Activated CD4-positive, alpha-beta T cell treated with anti-CD3 and anti-CD28 coated beads, Interleukin-2, amount 10 ng/mL, durations not matched to agents 7 days and 5 days (primary cell): ENCODE data around the gene PCDHA1. TPM values are rescaled to one million over a fixed set of nuclear protein-coding genes. Genes with fewer than 3 reads are reported as not detected.

Experiments used
- CTCF ChIA-PET: fragments of 350-600 bp; sonication (Branson Sonifier 250); formaldehyde crosslinking; loops from one replicate; lab custom pipeline; 2021; ENCODE audit warnings: antibody characterized with exemption; lab: Charles Lee
- POLR2A ChIA-PET: fragments of 350-600 bp; sonication (Branson Sonifier 250); formaldehyde crosslinking; loops from one replicate; lab custom pipeline; 2021; ENCODE audit warnings: antibody characterized with exemption; lab: Charles Lee
- DNase-seq: peaks from one replicate; pipeline ENCODE4 v3.0.0-alpha.2; 2020
- H3K27ac Mint-ChIP-seq: one replicate; pipeline ENCODE4 v1.8.0; 2021; ENCODE audit warnings: mild to moderate bottlenecking, moderate library complexity, mixed read lengths
- H3K27me3 Mint-ChIP-seq: one replicate; pipeline ENCODE4 v1.8.0; 2021; ENCODE audit warnings: mixed read lengths
- H3K36me3 Mint-ChIP-seq: one replicate; pipeline ENCODE4 v1.8.0; 2021; ENCODE audit warnings: low read depth, mixed read lengths
- H3K4me1 Mint-ChIP-seq: one replicate; pipeline ENCODE4 v1.8.0; 2021; ENCODE audit warnings: mixed read lengths
- H3K4me3 Mint-ChIP-seq: one replicate; pipeline ENCODE4 v1.8.0; 2021; ENCODE audit warnings: mild to moderate bottlenecking, moderate library complexity, mixed read lengths
- H3K9me3 Mint-ChIP-seq: one replicate; pipeline ENCODE4 v1.8.0; 2021; ENCODE audit warnings: mixed read lengths
- total RNA-seq, 2 experiments: library from RNA; stranded (reverse); gene quantifications; one replicate each; pipeline ENCODE4 v1.2.3, GENCODE V29; 2021

Gene PCDHA1
- total RNA-seq, 2 experiments from 2014 or later: not detected

- ChIA-PET CTCF (no interaction called here), POLR2A (no interaction called here)
- H3K4me3 Mint-ChIP-seq: no peak overlapping the region
- peaks cover 19% of the 10 kb centered on the region for H3K27me3 Mint-ChIP-seq
- H3K4me1 Mint-ChIP-seq: no peaks in the 10 kb centered on the region
- H3K27ac Mint-ChIP-seq: no peak overlapping the region
- peaks cover 3% of the 10 kb centered on the region for H3K9me3 Mint-ChIP-seq
- no peaks in the 10 kb centered on the region for H3K36me3 Mint-ChIP-seq
- no peak for DNase-seq
Observed at GRCh38 chr5:141002605-141002965, 216.6 kb downstream of the PCDHA1 start.

DNA sequence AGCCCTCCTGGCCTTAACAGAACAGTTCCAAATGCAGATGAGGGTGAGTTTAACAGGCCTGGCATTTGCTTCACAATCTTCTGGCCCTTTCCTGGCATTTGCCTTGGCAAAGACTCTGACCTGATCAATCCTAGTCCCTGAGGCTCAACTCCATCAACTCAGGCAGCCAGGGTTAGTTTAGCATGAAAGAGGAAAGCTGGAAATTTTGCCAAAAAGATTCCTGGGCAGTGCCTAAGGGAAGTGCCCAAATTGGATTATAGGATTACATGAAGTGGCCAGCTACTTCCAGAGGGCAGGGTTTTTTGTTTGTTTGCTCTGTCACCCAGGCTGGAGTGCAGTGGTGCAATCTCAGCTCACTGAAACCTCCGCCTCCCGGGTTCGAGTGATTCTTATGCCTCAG lies 217.1 kb downstream of the PCDHA1 start:
- ChIA-PET POLR2A (no interaction called here), CTCF (no interaction called here)
- H3K36me3 Mint-ChIP-seq: no peaks in the 10 kb centered on the region
- peaks cover 3% of the 10 kb centered on the region for H3K9me3 Mint-ChIP-seq
- peaks cover 17% of the 10 kb centered on the region for H3K27me3 Mint-ChIP-seq
- DNase-seq: no peak
- H3K4me1 Mint-ChIP-seq: no peaks in the 10 kb centered on the region
- no peak overlapping the region for H3K27ac Mint-ChIP-seq
- H3K4me3 Mint-ChIP-seq: no peak overlapping the region

DNA sequence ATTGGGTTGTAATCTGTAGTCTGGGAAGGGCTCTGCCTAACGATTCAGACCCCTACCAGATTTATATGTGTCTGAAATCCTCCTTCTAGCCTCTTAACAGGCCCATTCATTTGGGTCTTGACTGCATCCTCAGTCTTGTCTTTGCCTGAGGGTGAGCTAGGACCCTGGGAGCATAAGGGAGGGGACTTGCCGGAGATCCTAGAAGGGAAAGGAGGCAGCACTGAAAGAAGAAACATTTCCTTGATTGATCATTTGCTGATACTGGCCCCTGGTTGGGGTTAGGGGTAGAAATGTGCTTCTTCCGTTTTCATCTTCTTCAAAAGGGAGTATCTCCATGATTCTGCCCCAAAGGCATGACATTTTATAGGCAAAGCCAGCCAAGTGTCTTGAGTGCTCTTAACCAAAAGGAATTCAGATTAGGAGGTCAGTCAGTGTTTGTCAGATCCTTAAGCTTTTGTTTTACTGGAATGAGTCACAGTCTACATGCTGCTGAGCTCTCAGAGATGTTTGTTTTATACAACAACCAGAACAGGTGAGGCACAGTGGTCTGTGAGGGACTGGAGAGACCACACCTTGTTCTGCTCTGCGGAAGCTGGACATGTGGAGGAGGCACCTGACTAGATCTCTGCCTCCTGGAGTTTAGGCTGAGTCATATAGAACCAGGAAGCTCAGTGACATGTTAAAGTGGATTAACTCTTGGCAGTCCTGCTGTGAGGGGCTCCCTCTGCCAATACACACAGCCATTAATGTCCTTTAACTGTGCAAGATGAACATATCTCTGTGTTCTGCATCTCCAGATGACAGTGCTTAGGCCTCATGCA lies 218.1 kb downstream of the PCDHA1 start:
- ChIA-PET POLR2A (no interaction called here), CTCF (no interaction called here)
- Mint-ChIP-seq H3K27me3 (peaks cover 17% of the 10 kb centered on the region), H3K4me1 (no peaks in the 10 kb centered on the region), H3K9me3 (peaks cover 3% of the 10 kb centered on the region), H3K4me3 (no peak overlapping the region), H3K27ac (no peak overlapping the region), H3K36me3 (no peaks in the 10 kb centered on the region)
- no peak for DNase-seq

DNA sequence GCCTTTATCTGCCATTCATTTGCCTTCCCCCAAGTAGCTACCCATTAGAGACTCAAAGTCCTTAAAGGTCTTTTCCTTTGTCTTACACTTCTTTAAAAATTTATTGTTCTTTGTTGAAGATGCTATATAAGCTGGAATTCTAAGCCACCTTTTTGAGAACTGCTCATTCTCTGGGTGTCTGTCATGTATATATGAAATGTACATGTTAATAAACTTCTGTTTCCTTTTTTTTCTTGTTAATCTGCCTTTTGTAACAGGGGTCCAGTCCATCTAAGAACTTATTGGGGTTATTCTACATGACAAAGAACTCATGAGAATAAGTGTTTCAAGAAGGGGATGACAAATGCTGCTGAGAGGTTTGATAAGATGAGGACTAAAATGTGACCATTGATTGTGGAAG lies 221.9 kb downstream of the PCDHA1 start:
- H3K36me3 Mint-ChIP-seq: no peaks in the 10 kb centered on the region
- H3K9me3 Mint-ChIP-seq: no peaks in the 10 kb centered on the region
- POLR2A ChIA-PET: interaction anchor here (0.6 kb wide), 1 partner anchor 13 kb away, joined by 3 read pairs; no protein-coding TSS in a partner anchor
- H3K27me3 Mint-ChIP-seq: no peaks in the 10 kb centered on the region
- no peaks in the 10 kb centered on the region for H3K4me1 Mint-ChIP-seq
- H3K4me3 Mint-ChIP-seq: no peak overlapping the region
- H3K27ac Mint-ChIP-seq: no peak overlapping the region
- no peak for DNase-seq
- CTCF ChIA-PET: interaction anchor here (0.7 kb wide), 1 partner anchor 15 kb away, joined by 3 read pairs; no protein-coding TSS in a partner anchor

DNA sequence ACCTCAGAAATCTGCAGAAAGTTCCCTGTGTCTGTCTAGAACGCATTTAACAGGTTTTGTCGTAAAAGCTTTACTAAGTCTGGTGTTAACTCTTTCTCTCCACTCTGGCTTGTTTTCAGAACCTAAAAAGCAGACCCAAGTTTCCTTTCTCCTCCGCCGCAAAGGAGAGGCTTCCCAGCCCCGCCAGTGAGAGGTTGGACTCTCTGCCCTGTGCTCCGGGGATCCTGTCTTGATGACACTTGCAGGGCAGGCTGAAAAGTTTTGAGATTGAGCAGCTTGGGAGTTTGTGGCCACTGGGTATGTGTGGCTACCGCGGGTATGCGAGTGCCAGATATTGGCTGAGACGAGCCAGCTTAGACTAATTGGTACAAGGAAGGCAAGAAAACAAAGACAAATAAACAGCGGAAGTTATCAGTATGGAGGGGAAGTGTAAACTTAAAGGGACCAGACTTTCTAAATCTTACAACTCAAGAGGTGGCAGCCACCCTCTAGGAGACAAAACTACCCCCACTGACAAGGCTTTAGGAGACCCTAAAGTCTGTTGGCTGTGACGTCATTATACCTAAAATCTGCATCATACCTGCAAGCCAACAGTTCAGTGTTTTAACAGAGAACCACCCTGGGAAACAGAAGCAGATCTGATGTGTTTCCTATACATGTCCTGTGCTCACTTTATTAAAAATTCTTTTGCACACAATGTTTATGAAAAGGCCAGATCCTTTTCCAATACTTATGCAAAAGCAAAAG lies 224.3 kb downstream of the PCDHA1 start:
- CTCF ChIA-PET: no interaction called here
- Mint-ChIP-seq H3K4me3 (no peak overlapping the region), H3K36me3 (no peaks in the 10 kb centered on the region), H3K27ac (no peak overlapping the region), H3K27me3 (no peaks in the 10 kb centered on the region), H3K4me1 (no peaks in the 10 kb centered on the region), H3K9me3 (no peaks in the 10 kb centered on the region)
- DNase-seq: no peak
- POLR2A ChIA-PET: no interaction called here

DNA sequence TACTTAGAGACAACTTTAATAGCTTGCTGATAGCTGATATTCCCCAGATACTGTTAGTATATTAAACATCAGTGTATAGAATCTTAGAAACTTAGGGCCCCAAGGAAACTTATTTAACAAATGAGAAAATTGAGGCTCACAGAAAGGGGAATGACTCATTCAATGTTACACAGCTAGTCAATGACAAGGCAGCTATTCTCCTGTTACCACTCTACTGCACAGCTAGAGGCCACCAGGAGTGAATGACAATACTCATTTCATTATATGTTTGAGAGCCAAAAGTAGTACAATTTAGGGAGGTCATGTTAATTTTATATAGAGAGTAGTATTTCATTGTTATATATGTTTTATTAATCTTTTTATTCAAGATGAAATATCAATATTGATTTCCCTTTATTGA lies 232.0 kb downstream of the PCDHA1 start:
- ChIA-PET CTCF (no interaction called here), POLR2A (no interaction called here)
- no peak for DNase-seq
- no peaks in the 10 kb centered on the region for H3K9me3 Mint-ChIP-seq
- H3K4me3 Mint-ChIP-seq: no peak overlapping the region
- no peaks in the 10 kb centered on the region for H3K27me3 Mint-ChIP-seq
- no peak overlapping the region for H3K27ac Mint-ChIP-seq
- H3K36me3 Mint-ChIP-seq: no peaks in the 10 kb centered on the region
- no peaks in the 10 kb centered on the region for H3K4me1 Mint-ChIP-seq

GRCh38 chr5:141022384-141022783 lies 236.4 kb downstream of the PCDHA1 start:
- ChIA-PET POLR2A (no interaction called here), CTCF (no interaction called here)
- H3K9me3 Mint-ChIP-seq: peaks cover 6% of the 10 kb centered on the region
- H3K27me3 Mint-ChIP-seq: no peaks in the 10 kb centered on the region
- no peak for DNase-seq
- H3K4me1 Mint-ChIP-seq: no peaks in the 10 kb centered on the region
- H3K4me3 Mint-ChIP-seq: no peak overlapping the region
- no peaks in the 10 kb centered on the region for H3K36me3 Mint-ChIP-seq
- H3K27ac Mint-ChIP-seq: no peak overlapping the region

DNA sequence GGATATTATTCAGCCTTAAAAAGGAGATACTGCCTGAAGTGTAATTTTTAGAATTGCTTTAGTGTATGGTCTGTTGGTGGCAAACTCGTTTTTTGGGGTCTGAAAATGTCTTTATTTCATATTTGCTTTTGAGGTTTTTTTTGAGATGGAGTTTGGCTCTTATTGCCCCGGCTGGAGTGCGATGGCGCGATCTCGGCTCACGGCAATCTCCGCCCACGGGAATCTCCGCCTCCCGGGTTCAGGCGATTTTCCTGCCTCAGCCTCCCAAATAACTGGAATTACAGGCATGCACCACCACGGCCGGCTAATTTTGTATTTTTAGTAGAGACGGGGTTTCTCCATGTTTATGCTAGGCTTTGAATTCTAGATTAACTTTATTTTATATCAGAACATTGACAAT lies 245.1 kb downstream of the PCDHA1 start:
- no peak overlapping the region for H3K27ac Mint-ChIP-seq
- POLR2A ChIA-PET: no interaction called here
- no peak overlapping the region for H3K4me3 Mint-ChIP-seq
- CTCF ChIA-PET: no interaction called here
- H3K9me3 Mint-ChIP-seq: no peaks in the 10 kb centered on the region
- H3K27me3 Mint-ChIP-seq: no peaks in the 10 kb centered on the region
- H3K36me3 Mint-ChIP-seq: no peaks in the 10 kb centered on the region
- DNase-seq: no peak
- no peaks in the 10 kb centered on the region for H3K4me1 Mint-ChIP-seq

- Mint-ChIP-seq H3K9me3 (no peaks in the 10 kb centered on the region), H3K4me1 (no peaks in the 10 kb centered on the region), H3K36me3 (no peaks in the 10 kb centered on the region), H3K4me3 (no peak overlapping the region), H3K27ac (no peak overlapping the region), H3K27me3 (no peaks in the 10 kb centered on the region)
- no peak for DNase-seq
- ChIA-PET CTCF (no interaction called here), POLR2A (no interaction called here)
Observed at GRCh38 chr5:141032626-141033025, 246.7 kb downstream of the PCDHA1 start.

DNA sequence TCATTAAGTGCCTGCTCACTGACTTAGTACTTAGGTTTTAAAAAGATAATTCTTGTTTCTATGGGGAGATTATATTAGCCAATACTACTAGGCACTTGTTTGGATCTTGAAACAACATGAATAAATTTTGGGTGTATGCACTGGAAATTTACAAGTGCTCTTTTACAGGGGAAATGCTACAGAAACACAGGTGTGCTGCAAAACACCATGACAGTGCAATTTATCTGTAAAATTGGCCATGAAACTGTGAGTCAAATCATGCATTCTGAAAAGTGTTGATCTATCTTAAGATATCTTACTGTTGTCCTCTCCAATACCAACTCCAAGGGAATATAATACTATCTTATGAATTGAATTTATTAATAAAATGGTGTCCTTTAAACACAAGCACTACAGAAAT lies 253.1 kb downstream of the PCDHA1 start:
- ChIA-PET CTCF (no interaction called here), POLR2A (no interaction called here)
- Mint-ChIP-seq H3K27ac (no peak overlapping the region), H3K4me3 (no peak overlapping the region), H3K36me3 (no peaks in the 10 kb centered on the region), H3K4me1 (no peaks in the 10 kb centered on the region), H3K9me3 (no peaks in the 10 kb centered on the region), H3K27me3 (no peaks in the 10 kb centered on the region)
- no peak for DNase-seq

DNA sequence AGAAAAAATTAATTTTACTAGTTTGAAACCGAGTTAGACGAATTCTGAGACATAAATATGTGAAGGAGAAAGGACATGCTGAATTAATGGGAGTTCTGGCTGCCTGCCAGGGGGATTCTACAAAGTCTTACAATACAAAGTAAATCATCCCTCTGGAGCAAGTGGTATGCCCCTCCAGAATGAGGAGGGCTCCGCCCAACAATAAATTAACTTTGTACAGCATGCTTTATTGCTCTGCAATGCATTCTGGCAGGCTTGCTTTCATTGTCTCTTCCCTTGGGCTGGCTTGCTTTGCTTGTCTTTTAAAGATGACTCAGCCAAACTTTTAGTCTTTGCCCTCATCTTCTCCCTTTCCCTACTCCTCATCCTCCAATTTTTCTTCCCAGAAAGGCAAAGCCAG lies 253.6 kb downstream of the PCDHA1 start:
- H3K9me3 Mint-ChIP-seq: no peaks in the 10 kb centered on the region
- H3K27ac Mint-ChIP-seq: no peak overlapping the region
- ChIA-PET CTCF (no interaction called here), POLR2A (no interaction called here)
- no peaks in the 10 kb centered on the region for H3K36me3 Mint-ChIP-seq
- DNase-seq: no peak
- H3K4me3 Mint-ChIP-seq: no peak overlapping the region
- H3K4me1 Mint-ChIP-seq: no peaks in the 10 kb centered on the region
- H3K27me3 Mint-ChIP-seq: no peaks in the 10 kb centered on the region

- no peaks in the 10 kb centered on the region for H3K4me1 Mint-ChIP-seq
- H3K27me3 Mint-ChIP-seq: no peaks in the 10 kb centered on the region
- no peaks in the 10 kb centered on the region for H3K36me3 Mint-ChIP-seq
- H3K4me3 Mint-ChIP-seq: no peak overlapping the region
- DNase-seq: no peak
- H3K9me3 Mint-ChIP-seq: no peaks in the 10 kb centered on the region
- no peak overlapping the region for H3K27ac Mint-ChIP-seq
- POLR2A ChIA-PET: no interaction called here
- CTCF ChIA-PET: no interaction called here
Observed at GRCh38 chr5:141040093-141040770, 254.3 kb downstream of the PCDHA1 start.

GRCh38 chr5:141040771-141041426 lies 255.0 kb downstream of the PCDHA1 start:
- Mint-ChIP-seq H3K36me3 (no peaks in the 10 kb centered on the region), H3K4me1 (no peaks in the 10 kb centered on the region), H3K9me3 (no peaks in the 10 kb centered on the region), H3K4me3 (no peak overlapping the region), H3K27ac (no peak overlapping the region), H3K27me3 (no peaks in the 10 kb centered on the region)
- POLR2A ChIA-PET: interaction anchor here (0.7 kb wide), 1 partner anchor 321 kb away, joined by 3 read pairs; no protein-coding TSS in a partner anchor
- peak; percentile 82 for DNase-seq
- CTCF ChIA-PET: no interaction called here
